Central memory CD4-positive, alpha-beta T cell (primary cell): ENCODE results near the gene RTN4.

ENCODE experiments used
- DNase-seq: peaks from one replicate; pipeline ENCODE4 v3.0.0; 2022

The RTN4 gene

GRCh38 chr2:55035716-55036115, 14.5 kb downstream of the RTN4 start:
- no peak for DNase-seq

GRCh38 chr2:55033921-55034320, 16.3 kb downstream of the RTN4 start:
- no peak for DNase-seq

GRCh38 chr2:55033076-55033742, 17.0 kb downstream of the RTN4 start:
- no peak for DNase-seq

- DNase-seq = no peak
Measured at GRCh38 chr2:55031505-55031904, 18.7 kb downstream of the RTN4 start.

- no peak for DNase-seq
Measured at GRCh38 chr2:55030766-55031165, 19.5 kb downstream of the RTN4 start.

- DNase-seq = no peak
Measured at GRCh38 chr2:55029098-55029497, 21.2 kb downstream of the RTN4 start.

- DNase-seq = no peak
Measured at GRCh38 chr2:55027226-55027625, 23.0 kb downstream of the RTN4 start.

- DNase-seq = no peak
Measured at GRCh38 chr2:55026202-55026601, 24.0 kb downstream of the RTN4 start.

GRCh38 chr2:55025627-55026026, 24.6 kb downstream of the RTN4 start:
- DNase-seq = no peak

- DNase-seq = no peak
Measured at GRCh38 chr2:55025082-55025481, 25.2 kb downstream of the RTN4 start.

- no peak for DNase-seq
Measured at GRCh38 chr2:55022476-55022875, 27.8 kb downstream of the RTN4 start.

- DNase-seq = no peak
Measured at GRCh38 chr2:55019526-55020258, 30.6 kb downstream of the RTN4 start.

GRCh38 chr2:55018619-55019018, 31.6 kb downstream of the RTN4 start:
- DNase-seq = no peak

GRCh38 chr2:55017880-55018279, 32.4 kb downstream of the RTN4 start:
- no peak for DNase-seq

GRCh38 chr2:55017428-55017827, 32.8 kb downstream of the RTN4 start:
- no peak for DNase-seq

- peak; percentile 36 for DNase-seq
Measured at GRCh38 chr2:55014962-55015939, 35.0 kb downstream of the RTN4 start.

- DNase-seq = no peak
Measured at GRCh38 chr2:55013936-55014335, 36.3 kb downstream of the RTN4 start.

- no peak for DNase-seq
Measured at GRCh38 chr2:55012672-55013484, 37.4 kb downstream of the RTN4 start.

GRCh38 chr2:55011831-55012671, 38.2 kb downstream of the RTN4 start:
- no peak for DNase-seq

GRCh38 chr2:55010915-55011314, 39.3 kb downstream of the RTN4 start:
- no peak for DNase-seq

- peak; percentile 69 for DNase-seq
Measured at GRCh38 chr2:55010149-55010591, 40.1 kb downstream of the RTN4 start.
